Epithelial cell of proximal tubule (primary cell): ENCODE measurements around the gene GSTO2. TPM values are rescaled to one million over a fixed set of nuclear protein-coding genes. Genes with fewer than 3 reads are reported as not detected.

Experiments
- DNase-seq: peaks from one replicate; pipeline ENCODE4 v3.0.0-alpha.2; 2011; ENCODE audit warnings: low read depth
- H3K4me3 ChIP-seq: 2 replicates; pipeline ENCODE4 v1.5.1; 2011; ENCODE audit warnings: low read depth, mild to moderate bottlenecking, low read length
- total RNA-seq: library from RNA; depleted of rRNA; stranded (reverse); fragments of >200 nt; gene quantifications from 2 replicates; pipeline ENCODE4 v1.2.3, GENCODE V29; 2015
- TF ChIP-seq, protein P1 (sequence below): conservative IDR thresholded peaks from 2 replicates; pipeline ENCODE4 v1.5.1; 2012; ENCODE audit warnings: low read depth, mild to moderate bottlenecking, low read length

Gene GSTO2
- total RNA-seq, 1 donor from 2014 or later, result 9.5 TPM

DNA sequence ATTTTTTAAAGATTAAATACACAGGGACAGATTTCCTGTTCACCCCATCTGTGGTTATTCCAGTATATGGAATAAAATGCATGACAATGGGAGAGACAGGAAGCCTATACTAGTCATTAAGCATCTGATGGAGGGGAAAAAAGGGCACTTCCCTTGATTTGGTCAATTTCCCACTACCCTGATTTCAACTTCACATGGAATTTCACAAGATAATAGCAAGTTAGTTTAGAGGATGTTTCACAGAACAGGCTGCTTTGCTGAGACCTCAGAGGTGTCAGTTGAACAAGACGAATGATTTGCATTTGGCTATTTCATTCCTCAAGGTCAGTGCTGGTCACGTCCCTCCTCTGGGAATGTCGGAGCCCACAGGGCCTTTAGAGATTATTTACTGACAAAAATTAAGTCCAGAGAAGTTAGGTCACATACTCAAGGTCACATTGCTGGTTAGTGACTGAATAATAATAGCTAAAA lies 74.0 kb downstream of the GSTO2 start:
- TF ChIP-seq, protein P1, sequence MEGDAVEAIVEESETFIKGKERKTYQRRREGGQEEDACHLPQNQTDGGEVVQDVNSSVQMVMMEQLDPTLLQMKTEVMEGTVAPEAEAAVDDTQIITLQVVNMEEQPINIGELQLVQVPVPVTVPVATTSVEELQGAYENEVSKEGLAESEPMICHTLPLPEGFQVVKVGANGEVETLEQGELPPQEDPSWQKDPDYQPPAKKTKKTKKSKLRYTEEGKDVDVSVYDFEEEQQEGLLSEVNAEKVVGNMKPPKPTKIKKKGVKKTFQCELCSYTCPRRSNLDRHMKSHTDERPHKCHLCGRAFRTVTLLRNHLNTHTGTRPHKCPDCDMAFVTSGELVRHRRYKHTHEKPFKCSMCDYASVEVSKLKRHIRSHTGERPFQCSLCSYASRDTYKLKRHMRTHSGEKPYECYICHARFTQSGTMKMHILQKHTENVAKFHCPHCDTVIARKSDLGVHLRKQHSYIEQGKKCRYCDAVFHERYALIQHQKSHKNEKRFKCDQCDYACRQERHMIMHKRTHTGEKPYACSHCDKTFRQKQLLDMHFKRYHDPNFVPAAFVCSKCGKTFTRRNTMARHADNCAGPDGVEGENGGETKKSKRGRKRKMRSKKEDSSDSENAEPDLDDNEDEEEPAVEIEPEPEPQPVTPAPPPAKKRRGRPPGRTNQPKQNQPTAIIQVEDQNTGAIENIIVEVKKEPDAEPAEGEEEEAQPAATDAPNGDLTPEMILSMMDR, result no peak
- H3K4me3 ChIP-seq, result no peak overlapping the region
- no peak for DNase-seq

DNA sequence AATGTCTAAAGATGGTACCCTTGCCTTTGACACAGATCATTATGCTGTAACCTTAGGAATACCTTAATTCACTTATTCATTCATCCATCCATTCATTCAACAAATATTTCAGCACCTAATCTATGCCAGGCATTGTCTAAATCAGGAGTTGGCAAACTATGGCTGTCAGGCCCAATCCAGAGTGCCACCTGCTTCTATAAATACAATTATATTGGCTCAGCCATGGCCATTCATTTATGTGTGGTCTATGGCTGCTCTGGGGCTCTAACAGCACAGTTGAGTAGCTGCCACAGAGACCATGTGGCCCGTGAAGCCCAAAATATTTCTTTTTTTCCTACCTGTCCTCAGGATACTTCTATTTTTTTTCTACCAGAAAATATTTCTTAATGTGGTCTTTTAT lies 75.2 kb downstream of the GSTO2 start:
- H3K4me3 ChIP-seq, result no peak overlapping the region
- DNase-seq, result no peak
- TF ChIP-seq, protein P1, result no peak

DNA sequence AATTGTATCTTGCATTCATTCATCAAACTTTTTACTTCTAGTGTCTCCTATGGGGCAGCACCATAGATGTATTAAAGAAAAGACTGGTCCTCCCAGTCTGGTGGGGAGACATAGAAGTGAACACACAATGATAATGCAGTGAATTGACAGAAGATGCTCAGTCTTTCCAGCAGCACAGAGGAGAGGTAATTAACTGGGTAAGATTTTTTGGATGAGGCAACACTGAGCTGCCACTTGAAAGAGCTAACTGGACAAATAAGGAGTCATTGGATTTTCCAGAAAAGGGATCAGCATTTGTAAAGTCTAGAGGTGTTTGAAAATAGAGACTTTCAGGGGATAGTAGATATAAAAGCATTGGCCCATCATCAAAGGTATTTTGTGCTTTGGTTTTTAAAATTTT lies 76.5 kb downstream of the GSTO2 start:
- no peak for DNase-seq
- no peak overlapping the region for H3K4me3 ChIP-seq
- TF ChIP-seq, protein P1, result no peak

- no peak for DNase-seq
- H3K4me3 ChIP-seq, result no peak overlapping the region
- TF ChIP-seq, protein P1, result no peak
Measured at GRCh38 chr10:104345941-104346340, 77.0 kb downstream of the GSTO2 start.

GRCh38 chr10:104347295-104348045 lies 78.5 kb downstream of the GSTO2 start:
- no peak for DNase-seq
- TF ChIP-seq, protein P1, result no peak
- no peak overlapping the region for H3K4me3 ChIP-seq

GRCh38 chr10:104348601-104349000 lies 79.6 kb downstream of the GSTO2 start:
- TF ChIP-seq, protein P1, result no peak

DNA sequence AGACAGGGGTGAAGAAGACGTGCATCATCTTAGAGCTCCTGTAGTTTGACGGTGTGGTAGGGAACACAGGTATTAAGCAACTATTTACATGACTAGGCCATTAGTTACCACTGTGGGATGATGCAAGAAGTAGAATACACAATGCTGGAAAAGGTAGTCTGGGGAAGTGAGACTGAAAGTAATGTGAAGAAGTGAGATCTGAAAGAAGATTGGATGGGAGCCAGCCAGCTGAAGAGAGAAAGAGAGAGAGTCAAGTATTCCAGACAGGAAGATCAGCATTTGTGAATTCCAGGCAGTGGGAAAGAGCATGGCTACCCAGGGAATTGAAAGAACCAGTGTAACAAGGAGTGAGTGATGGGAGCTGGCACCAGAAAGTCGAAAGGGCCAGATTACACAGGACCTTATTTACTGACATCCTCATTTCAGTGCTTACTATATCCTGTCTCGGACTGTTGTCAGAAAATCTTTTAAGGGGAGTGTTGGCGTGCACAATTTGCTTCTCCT lies 80.7 kb downstream of the GSTO2 start:
- peak; percentile 74 for DNase-seq
- TF ChIP-seq, protein P1, result no peak
- no peak overlapping the region for H3K4me3 ChIP-seq

More at GRCh38 chr10:104348601-104349000, 79.6 kb downstream of the GSTO2 start:
- H3K4me3 ChIP-seq, result no peak overlapping the region
- DNase-seq, result no peak
